Kidney (tissue), 14 donors: ENCODE measurements around the gene PALD1. TPM values are rescaled to one million over a fixed set of nuclear protein-coding genes. Genes with fewer than 3 reads are reported as not detected.

Experiments used
- DNase-seq, 5 donors: peaks; one replicate each; pipeline ENCODE4 v3.0.0-alpha.2; 2013 to 2020
- FAIRE-seq: peaks from 2 replicates; lab custom pipeline; 2012; peaks lifted over from hg19 to GRCh38; lab: Jason Lieb, UNC
- H3K27ac ChIP-seq, 2 donors: one replicate each; pipeline ENCODE4 v1.7.0; 2013; ENCODE audit warnings: low read depth in 2 of 2, low read length in 2 of 2, inconsistent platforms in 1 of 2
- H3K27me3 ChIP-seq: one replicate; pipeline ENCODE4 v1.7.1; 2013; ENCODE audit warnings: low read length, inconsistent platforms; ENCODE audit not compliant: control insufficient read depth, insufficient read depth
- H3K36me3 ChIP-seq, 3 donors: one replicate each; pipeline versions ENCODE4 v1.7.0 to v1.7.1; 2013; ENCODE audit warnings: low read length in 3 of 3, control low read depth in 1 of 3, inconsistent platforms in 1 of 3; ENCODE audit not compliant: insufficient read depth in 3 of 3, control insufficient read depth in 2 of 3
- H3K4me1 ChIP-seq, 3 donors: one replicate each; pipeline versions ENCODE4 v1.7.0 to v1.7.1; 2013; ENCODE audit warnings: low read length in 3 of 3, inconsistent platforms in 1 of 3, low read depth in 1 of 3; ENCODE audit not compliant: control insufficient read depth in 2 of 3, insufficient read depth in 2 of 3
- H3K4me3 ChIP-seq, 3 donors: one replicate each; pipeline versions ENCODE4 v1.7.0 to v1.8.1; 2013; ENCODE audit warnings: low read length in 3 of 3, control low read depth in 1 of 3, inconsistent platforms in 1 of 3
- H3K9ac ChIP-seq, 3 donors: one replicate each; pipeline versions ENCODE4 v1.7.0 to v1.7.1; 2013; ENCODE audit warnings: low read length in 3 of 3, control low read depth in 1 of 3, inconsistent platforms in 1 of 3
- H3K9me3 ChIP-seq, 3 donors: one replicate each; pipeline versions ENCODE4 v1.7.0 to v1.7.1; 2013; ENCODE audit warnings: low read length in 3 of 3, control low read depth in 1 of 3, inconsistent platforms in 1 of 3; ENCODE audit not compliant: control insufficient read depth in 2 of 3, insufficient read depth in 1 of 3
- intact Hi-C: fragments of 100-400 bp; cut with DNase I; formaldehyde crosslinking; loops from one replicate; pipeline ENCODE4 v1.11.1; 2022
- polyA plus RNA-seq: library from polyadenylated mRNA; stranded (reverse); fragments of 350-450 nt; fragmentation: Illumina TruSeq; extraction: RNeasy Lipid Tissue Mini Kit (QIAGEN cat#74804); gene quantifications from one replicate; pipeline ENCODE4 v1.2.3, GENCODE V29; 2014; ENCODE audit warnings: low read depth, low replicate concordance; ENCODE audit not compliant: insufficient read depth
- total RNA-seq: library from RNA; stranded (reverse); fragmentation: NEBNext Ultra II Directional; extraction: Animal tissue kit (Norgen Biotek cat#: 25700); gene quantifications from one replicate; pipeline ENCODE4 v1.2.1, GENCODE V29; 2021
- TF ChIP-seq, protein P1 (sequence below): IDR thresholded peaks from 3 replicates; pipeline ENCODE4 v1.5.1; 2012; ENCODE audit warnings: mild to moderate bottlenecking, moderate library complexity, borderline replicate concordance; ENCODE audit not compliant: insufficient read depth; ENCODE audit errors: extremely low read depth
- donor health status: control.
- donor health status: control.
- donor health status: control.
- donor health status: control.
- donor health status: control.
- donor health status: DM: yes; HTN: yes; CAD: no.
- donor health status: Normal renal cell carcinoma (clear cell type).

Gene PALD1
- total and polyA plus RNA-seq, 2 donors from 2014 or later = 3.0 to 14.4 TPM

DNA sequence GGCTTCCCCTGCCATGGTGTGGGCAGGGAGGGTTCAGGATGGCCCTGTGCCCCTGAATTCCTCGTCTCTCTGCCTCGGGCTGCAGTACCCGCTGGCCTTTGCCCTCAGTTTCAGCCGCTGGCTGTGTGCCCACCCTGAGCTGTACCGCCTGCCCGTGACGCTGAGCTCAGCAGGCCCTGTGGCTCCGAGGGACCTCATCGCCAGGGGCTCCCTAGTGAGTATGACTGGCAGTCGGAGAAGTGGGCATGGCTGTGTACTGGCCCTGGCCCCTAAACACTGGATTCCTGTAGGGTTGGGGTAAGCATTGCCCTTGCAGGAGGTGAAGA is 59.6 kb downstream of the PALD1 start:
- Histone ChIP-seq H3K9ac (no peak overlapping the region), H3K4me1 (peaks cover 0 to 7% (median 3%) of the 10 kb centered on the region in 3 donors), H3K9me3 (no peaks in the 10 kb centered on the region), H3K36me3 (no peaks in the 10 kb centered on the region), H3K4me3 (no peak overlapping the region), H3K27ac (no peak overlapping the region), H3K27me3 (no peaks in the 10 kb centered on the region)
- intact Hi-C loops = no loop called here
- TF ChIP-seq, protein P1, sequence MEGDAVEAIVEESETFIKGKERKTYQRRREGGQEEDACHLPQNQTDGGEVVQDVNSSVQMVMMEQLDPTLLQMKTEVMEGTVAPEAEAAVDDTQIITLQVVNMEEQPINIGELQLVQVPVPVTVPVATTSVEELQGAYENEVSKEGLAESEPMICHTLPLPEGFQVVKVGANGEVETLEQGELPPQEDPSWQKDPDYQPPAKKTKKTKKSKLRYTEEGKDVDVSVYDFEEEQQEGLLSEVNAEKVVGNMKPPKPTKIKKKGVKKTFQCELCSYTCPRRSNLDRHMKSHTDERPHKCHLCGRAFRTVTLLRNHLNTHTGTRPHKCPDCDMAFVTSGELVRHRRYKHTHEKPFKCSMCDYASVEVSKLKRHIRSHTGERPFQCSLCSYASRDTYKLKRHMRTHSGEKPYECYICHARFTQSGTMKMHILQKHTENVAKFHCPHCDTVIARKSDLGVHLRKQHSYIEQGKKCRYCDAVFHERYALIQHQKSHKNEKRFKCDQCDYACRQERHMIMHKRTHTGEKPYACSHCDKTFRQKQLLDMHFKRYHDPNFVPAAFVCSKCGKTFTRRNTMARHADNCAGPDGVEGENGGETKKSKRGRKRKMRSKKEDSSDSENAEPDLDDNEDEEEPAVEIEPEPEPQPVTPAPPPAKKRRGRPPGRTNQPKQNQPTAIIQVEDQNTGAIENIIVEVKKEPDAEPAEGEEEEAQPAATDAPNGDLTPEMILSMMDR = no peak
- DNase-seq = no peak
- FAIRE-seq = no peak

DNA sequence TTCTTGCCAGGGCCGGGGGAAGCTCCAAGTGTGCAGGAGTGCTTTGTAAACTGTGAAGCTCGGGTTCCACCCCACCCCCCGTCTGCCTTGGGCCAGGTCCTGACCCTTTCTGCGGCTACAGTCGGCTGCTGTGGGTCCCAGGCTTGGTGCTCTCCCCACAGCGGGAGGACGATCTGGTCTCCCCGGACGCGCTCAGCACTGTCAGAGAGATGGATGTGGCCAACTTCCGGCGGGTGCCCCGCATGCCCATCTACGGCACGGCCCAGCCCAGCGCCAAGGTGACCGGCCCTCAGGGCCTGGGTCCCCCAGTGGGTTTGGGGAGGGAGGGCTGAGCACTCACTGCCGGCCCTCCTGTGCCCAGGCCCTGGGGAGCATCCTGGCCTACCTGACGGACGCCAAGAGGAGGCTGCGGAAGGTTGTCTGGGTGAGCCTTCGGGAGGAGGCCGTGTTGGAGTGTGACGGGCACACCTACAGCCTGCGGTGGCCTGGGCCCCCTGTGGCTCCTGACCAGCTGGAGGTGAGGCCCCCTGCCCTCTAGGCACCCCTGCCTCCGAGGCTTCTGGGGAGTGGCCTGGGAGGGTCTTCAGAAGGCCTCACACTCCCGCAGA is 60.3 kb downstream of the PALD1 start:
- no peak for FAIRE-seq
- TF ChIP-seq, protein P1 = no peak

DNA sequence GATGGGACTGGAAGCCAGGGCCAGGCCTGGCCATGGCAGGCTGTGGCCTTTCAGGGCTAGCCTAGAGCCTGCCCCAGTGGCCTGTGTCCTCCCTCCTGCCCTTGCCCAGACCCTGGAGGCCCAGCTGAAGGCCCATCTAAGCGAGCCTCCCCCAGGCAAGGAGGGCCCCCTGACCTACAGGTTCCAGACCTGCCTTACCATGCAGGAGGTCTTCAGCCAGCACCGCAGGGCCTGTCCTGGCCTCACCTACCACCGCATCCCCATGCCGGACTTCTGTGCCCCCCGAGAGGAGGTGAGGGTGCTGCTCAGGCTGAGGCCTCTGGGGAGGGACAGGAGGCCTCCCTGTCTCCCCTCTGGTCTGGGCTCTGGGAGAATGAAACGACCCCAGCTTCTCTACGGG is 60.9 kb downstream of the PALD1 start:
- H3K9ac ChIP-seq = no peak overlapping the region
- H3K27me3 ChIP-seq = no peaks in the 10 kb centered on the region
- TF ChIP-seq, protein P1 = no peak
- peaks cover 0 to 7% (median 3%) of the 10 kb centered on the region in 3 donors for H3K4me1 ChIP-seq
- DNase-seq (no peak), FAIRE-seq (no peak)
- no peaks in the 10 kb centered on the region for H3K36me3 ChIP-seq
- intact Hi-C loops = no loop called here
- no peak overlapping the region for H3K27ac ChIP-seq
- no peaks in the 10 kb centered on the region for H3K9me3 ChIP-seq
- no peak overlapping the region for H3K4me3 ChIP-seq

More for the DNA sequence above, 60.3 kb downstream of the PALD1 start:
- intact Hi-C loops = no loop called here
- Histone ChIP-seq H3K4me3 (no peak overlapping the region), H3K9ac (no peak overlapping the region), H3K27me3 (no peaks in the 10 kb centered on the region), H3K27ac (no peak overlapping the region), H3K4me1 (peaks cover 0 to 7% (median 3%) of the 10 kb centered on the region in 3 donors), H3K36me3 (no peaks in the 10 kb centered on the region), H3K9me3 (no peaks in the 10 kb centered on the region)
- DNase-seq = no peak
